ENCODE data around the gene BLTP3A. TPM values are rescaled to one million over a fixed set of nuclear protein-coding genes. Genes with fewer than 3 reads are reported as not detected.
A peak's percentile ranks its signal among the peaks of the same experiment; 100 is the strongest.
"Not testable (repeated sequence)": the region's sequence is repeated elsewhere in the genome, so short reads cannot be mapped to it uniquely, and the experiment has no call there.

Gene BLTP3A
- total and polyA plus RNA-seq, 2 donors (not counting 1 experiment from before 2014, with no cell fraction given) = 3.3 to 7.1 TPM

GRCh38 chr6:34806738-34807453, 15.0 kb downstream of the BLTP3A start:
- TF ChIP-seq CTCF (conservative IDR thresholded peaks at IDR 0.05 in 1 of 2, IDR thresholded peaks at IDR 0.05 in 1 of 2; ENCODE audit: low read depth in 1 of 2, low read length in 2 of 2) = no peak
- no peak for TF ChIP-seq EZH2 (IDR thresholded peaks at IDR 0.05; ENCODE audit: low read length, missing control alignments)
- no peak overlapping the region for H3K9ac ChIP-seq (ENCODE audit: insufficient read depth, low read length)
- H3K9me3 ChIP-seq (ENCODE audit: control insufficient read depth, insufficient read depth, low read depth, low read length) = no peaks in the 10 kb centered on the region
- H3K79me2 ChIP-seq (ENCODE audit: control insufficient read depth, insufficient read depth, low read length) = no peaks in the 10 kb centered on the region
- H3K4me1 ChIP-seq (ENCODE audit: control insufficient read depth, extremely low read depth, insufficient read depth, low read length) = no peaks in the 10 kb centered on the region
- H3K4me3 ChIP-seq (replicated peaks in 1 of 4; ENCODE audit: control extremely low read depth in 1 of 4, insufficient read depth in 1 of 4, low read depth in 3 of 4, low read length in 4 of 4) = no peak overlapping the region
- H2AFZ ChIP-seq (ENCODE audit: low read length) = no peak overlapping the region
- no peaks in the 10 kb centered on the region for H3K36me3 ChIP-seq (ENCODE audit: control insufficient read depth, insufficient read depth, low read length)
- peak; percentile 4 to 79 for DNase-seq (ENCODE audit: low read depth in 2 of 2)
- H3K4me2 ChIP-seq (ENCODE audit: extremely low read depth, insufficient read depth, low read length) = no peak overlapping the region
- H3K27me3 ChIP-seq (ENCODE audit: control insufficient read depth, insufficient read depth, low read length) = no peaks in the 10 kb centered on the region
- no peaks in the 10 kb centered on the region for H4K20me1 ChIP-seq (ENCODE audit: control insufficient read depth, extremely low read depth, insufficient read depth, low read length)
- H3K27ac ChIP-seq (ENCODE audit: insufficient read depth, low read length) = no peak overlapping the region

- not testable (repeated sequence) for H3K79me2 ChIP-seq (ENCODE audit: control insufficient read depth, insufficient read depth, low read length); H3K27me3 ChIP-seq (ENCODE audit: control insufficient read depth, insufficient read depth, low read length); H3K9ac ChIP-seq (ENCODE audit: insufficient read depth, low read length); H3K27ac ChIP-seq (ENCODE audit: insufficient read depth, low read length); H3K36me3 ChIP-seq (ENCODE audit: control insufficient read depth, insufficient read depth, low read length); H3K4me2 ChIP-seq (ENCODE audit: extremely low read depth, insufficient read depth, low read length); DNase-seq (ENCODE audit: low read depth in 2 of 2); H4K20me1 ChIP-seq (ENCODE audit: control insufficient read depth, extremely low read depth, insufficient read depth, low read length); H2AFZ ChIP-seq (ENCODE audit: low read length); H3K4me1 ChIP-seq (ENCODE audit: control insufficient read depth, extremely low read depth, insufficient read depth, low read length); H3K9me3 ChIP-seq (ENCODE audit: control insufficient read depth, insufficient read depth, low read depth, low read length); H3K4me3 ChIP-seq (replicated peaks in 1 of 4; ENCODE audit: control extremely low read depth in 1 of 4, insufficient read depth in 1 of 4, low read depth in 3 of 4, low read length in 4 of 4)
Measured at GRCh38 chr6:34808473-34808872, 16.6 kb downstream of the BLTP3A start.

- not testable (repeated sequence) for H3K9me3 ChIP-seq (ENCODE audit: control insufficient read depth, insufficient read depth, low read depth, low read length); H2AFZ ChIP-seq (ENCODE audit: low read length); H3K4me2 ChIP-seq (ENCODE audit: extremely low read depth, insufficient read depth, low read length); H3K4me3 ChIP-seq (replicated peaks in 1 of 4; ENCODE audit: control extremely low read depth in 1 of 4, insufficient read depth in 1 of 4, low read depth in 3 of 4, low read length in 4 of 4); H3K36me3 ChIP-seq (ENCODE audit: control insufficient read depth, insufficient read depth, low read length); DNase-seq (ENCODE audit: low read depth in 2 of 2); H3K9ac ChIP-seq (ENCODE audit: insufficient read depth, low read length); H4K20me1 ChIP-seq (ENCODE audit: control insufficient read depth, extremely low read depth, insufficient read depth, low read length); H3K27ac ChIP-seq (ENCODE audit: insufficient read depth, low read length); H3K4me1 ChIP-seq (ENCODE audit: control insufficient read depth, extremely low read depth, insufficient read depth, low read length); H3K79me2 ChIP-seq (ENCODE audit: control insufficient read depth, insufficient read depth, low read length); H3K27me3 ChIP-seq (ENCODE audit: control insufficient read depth, insufficient read depth, low read length)
Measured at GRCh38 chr6:34809419-34809818, 17.5 kb downstream of the BLTP3A start.

GRCh38 chr6:34810017-34810882, 18.4 kb downstream of the BLTP3A start:
- TF ChIP-seq EZH2 (IDR thresholded peaks at IDR 0.05; ENCODE audit: low read length, missing control alignments) = no peak
- TF ChIP-seq CTCF (conservative IDR thresholded peaks at IDR 0.05 in 1 of 2, IDR thresholded peaks at IDR 0.05 in 1 of 2; ENCODE audit: low read depth in 1 of 2, low read length in 2 of 2) = no peak

More at GRCh38 chr6:34810017-34810882, 18.4 kb downstream of the BLTP3A start:
- Histone ChIP-seq H2AFZ (ENCODE audit: low read length) (no peak overlapping the region), H3K27me3 (ENCODE audit: control insufficient read depth, insufficient read depth, low read length) (no peaks in the 10 kb centered on the region), H3K36me3 (ENCODE audit: control insufficient read depth, insufficient read depth, low read length) (no peaks in the 10 kb centered on the region), H3K4me2 (ENCODE audit: extremely low read depth, insufficient read depth, low read length) (no peak overlapping the region), H3K79me2 (ENCODE audit: control insufficient read depth, insufficient read depth, low read length) (no peaks in the 10 kb centered on the region), H4K20me1 (ENCODE audit: control insufficient read depth, extremely low read depth, insufficient read depth, low read length) (no peaks in the 10 kb centered on the region), H3K9me3 (ENCODE audit: control insufficient read depth, insufficient read depth, low read depth, low read length) (no peaks in the 10 kb centered on the region), H3K9ac (ENCODE audit: insufficient read depth, low read length) (no peak overlapping the region), H3K4me3 (replicated peaks in 1 of 4; ENCODE audit: control extremely low read depth in 1 of 4, insufficient read depth in 1 of 4, low read depth in 3 of 4, low read length in 4 of 4) (no peak overlapping the region), H3K27ac (ENCODE audit: insufficient read depth, low read length) (no peak overlapping the region), H3K4me1 (ENCODE audit: control insufficient read depth, extremely low read depth, insufficient read depth, low read length) (no peaks in the 10 kb centered on the region)
- peak in 1 of 2 donors; percentile 41 for DNase-seq (ENCODE audit: low read depth in 2 of 2)
